RPMI7951 (cell line): ENCODE results near the gene HOXA7. TPM values are rescaled to one million over a fixed set of nuclear protein-coding genes. Genes with fewer than 3 reads are reported as not detected.
A peak's percentile ranks its signal among the peaks of the same experiment; 100 is the strongest.

ENCODE experiments used
- DNase-seq: peaks from one replicate; pipeline ENCODE4 v3.0.0-alpha.2; 2012; ENCODE audit warnings: low read depth
- total RNA-seq: library from RNA; depleted of rRNA; stranded (reverse); fragments of >200 nt; shearing (Covaris generic); gene quantifications from 2 replicates; pipeline ENCODE4 v1.2.3, GENCODE V29; 2014

The HOXA7 gene
- total RNA-seq, 1 experiment from 2014 or later, result 19.7 TPM

- DNase-seq, result no peak
Measured at GRCh38 chr7:27193335-27194001, 37.0 kb upstream of the HOXA7 start.

- DNase-seq, result no peak
Measured at GRCh38 chr7:27192546-27193334, 36.3 kb upstream of the HOXA7 start.

GRCh38 chr7:27191833-27192545 lies 35.5 kb upstream of the HOXA7 start:
- no peak for DNase-seq

DNA sequence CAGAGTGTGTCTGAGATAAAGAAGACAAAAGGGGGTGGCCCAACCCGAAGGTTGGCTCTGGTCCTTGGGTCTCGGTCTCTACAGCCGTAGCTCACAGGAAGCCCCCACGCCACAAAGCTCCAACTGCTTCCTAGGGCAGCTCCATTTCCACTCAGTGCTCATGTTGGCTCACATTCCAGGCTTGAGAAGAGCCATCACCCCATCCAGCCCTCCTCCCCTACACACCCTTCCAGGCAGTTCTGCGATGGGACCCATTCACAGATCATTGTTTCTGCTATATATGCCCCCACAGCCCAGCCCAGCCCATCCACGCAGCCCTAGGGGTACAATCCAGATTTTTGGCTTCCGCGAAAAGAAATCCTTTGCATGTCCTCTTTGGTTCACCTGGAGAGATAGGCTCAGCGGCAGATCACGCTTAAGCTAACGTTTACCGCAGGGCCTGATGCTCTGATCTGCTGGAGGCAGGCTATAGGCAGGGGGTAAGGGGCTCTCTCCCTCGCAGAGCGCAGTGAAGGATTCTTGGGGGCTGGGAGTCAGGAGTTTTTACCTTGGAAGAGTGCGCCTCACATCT lies 34.8 kb upstream of the HOXA7 start:
- no peak for DNase-seq

DNA sequence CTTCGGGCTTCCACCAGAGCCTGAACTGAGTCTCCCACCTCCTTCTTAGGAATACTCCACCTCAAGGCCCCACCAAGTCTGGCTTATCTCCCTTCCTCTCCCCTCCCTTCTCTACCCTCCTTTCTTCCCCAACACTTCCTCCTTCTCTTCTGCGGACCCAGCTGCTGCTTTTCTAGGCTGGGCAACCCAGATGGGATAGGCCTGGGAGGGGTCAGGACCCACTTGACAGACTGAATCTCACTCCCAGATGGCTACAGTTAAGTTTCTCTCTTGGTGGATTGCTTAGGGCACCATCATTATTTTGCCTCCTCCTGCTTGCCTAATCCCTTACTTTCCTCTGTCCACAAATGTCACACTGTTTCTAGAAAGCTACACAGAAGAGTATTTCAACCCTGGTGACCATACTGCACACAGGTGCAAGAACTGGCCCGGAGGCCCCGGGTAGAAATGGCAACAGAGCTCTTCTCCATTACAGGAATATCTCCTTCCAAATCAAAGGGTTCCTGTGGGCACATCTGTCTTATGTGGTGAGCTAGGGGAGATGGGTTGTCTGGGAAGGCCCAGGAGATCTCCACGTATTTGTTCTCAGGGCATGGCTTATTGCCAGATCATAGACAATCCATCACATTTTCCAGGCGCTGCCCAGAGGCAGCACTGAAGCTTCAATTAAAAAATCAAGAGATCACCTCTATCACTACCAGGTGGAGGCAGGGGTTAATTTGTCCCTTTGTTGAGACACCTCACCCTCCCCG lies 33.7 kb upstream of the HOXA7 start:
- DNase-seq, result no peak

- DNase-seq, result no peak
Measured at GRCh38 chr7:27189295-27189996, 33.0 kb upstream of the HOXA7 start.

DNA sequence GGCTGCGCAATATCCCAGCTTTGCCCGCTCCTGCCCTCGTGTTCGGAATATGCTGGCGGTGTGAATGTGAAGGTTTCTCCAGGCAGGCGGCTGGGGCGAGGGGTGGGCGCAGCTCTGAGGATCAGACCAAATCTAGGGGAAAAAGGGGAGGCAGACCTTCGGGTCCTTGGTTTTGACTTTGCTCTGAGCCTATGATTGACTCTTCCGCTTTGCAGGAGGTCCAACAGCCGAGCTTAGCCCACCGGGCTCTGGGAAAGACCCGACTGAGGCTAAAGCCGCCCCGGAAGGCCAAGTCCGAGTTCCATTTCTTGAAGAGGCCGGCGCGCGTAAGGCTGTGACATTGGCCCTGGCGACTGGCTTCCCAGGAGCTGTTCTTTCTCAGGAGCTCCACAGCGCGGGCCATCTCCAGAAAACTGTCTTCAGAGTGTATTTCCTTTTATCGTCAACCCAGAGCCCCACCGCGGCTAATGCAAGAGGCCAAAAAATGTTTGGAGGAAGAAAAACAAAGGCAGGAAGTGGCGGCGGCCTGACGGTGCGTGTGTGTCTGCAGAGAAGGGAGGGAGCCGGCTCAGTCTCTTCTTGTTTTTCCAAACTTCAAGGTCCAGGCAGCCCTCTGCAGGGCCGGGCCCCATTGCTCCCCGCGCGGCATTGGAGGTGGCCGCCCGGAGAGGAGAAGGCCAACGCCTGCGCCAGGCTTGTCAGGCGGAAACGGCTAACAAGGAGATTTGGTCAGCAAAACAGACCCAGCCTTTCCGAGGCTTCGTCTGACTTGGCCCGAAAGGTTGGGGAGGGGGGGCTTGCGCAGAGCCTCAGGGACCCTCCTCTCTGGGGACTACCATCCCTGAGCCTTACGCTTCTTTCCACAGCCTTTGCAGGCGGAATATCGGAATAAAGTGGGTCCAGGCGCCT lies 32.2 kb upstream of the HOXA7 start:
- DNase-seq, result no peak

DNA sequence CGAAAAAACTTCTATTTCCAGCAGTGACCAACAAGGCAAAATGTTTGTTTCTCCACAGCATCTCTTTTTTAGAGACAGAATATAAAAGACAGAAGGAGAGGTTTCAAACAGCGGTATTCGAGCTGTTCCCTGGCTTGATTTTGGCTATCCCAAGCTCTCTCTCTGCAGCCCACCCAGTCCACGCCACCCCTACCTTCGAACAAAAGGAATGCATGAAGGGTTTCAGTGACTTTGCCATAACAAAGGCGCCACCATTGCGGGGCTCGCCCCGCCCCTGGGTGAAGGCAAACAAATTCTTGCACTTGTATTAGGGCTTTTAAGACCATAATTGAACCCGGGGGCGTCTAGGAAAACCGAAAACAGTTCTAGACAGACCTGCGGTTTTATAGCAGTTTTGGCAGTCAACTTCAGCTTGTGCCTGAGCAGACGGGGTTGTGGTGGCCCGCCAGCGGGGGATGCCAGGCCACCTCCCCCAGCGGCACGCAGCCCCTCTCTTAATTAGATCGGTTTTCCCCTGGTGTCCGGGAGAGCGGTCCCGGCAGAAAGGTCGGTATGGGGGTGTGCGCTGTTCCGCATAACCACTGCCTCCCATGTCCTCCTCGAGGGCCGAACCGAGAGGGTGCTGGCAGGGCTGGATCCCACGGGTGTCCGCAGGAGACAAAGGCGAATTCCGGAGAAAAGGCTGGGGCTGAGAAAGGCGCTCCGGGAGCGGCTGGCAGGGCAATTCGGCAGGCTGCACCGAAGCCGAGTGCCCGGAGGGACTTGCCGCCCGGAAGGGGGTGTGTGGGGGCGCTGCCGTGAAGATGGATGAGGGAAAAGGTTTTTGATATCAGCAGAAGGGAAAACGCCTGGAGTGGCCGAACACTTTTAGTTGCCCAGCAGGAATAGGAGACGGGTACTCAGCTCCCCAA lies 31.3 kb upstream of the HOXA7 start:
- DNase-seq, result peak; percentile 28

GRCh38 chr7:27186668-27187474 lies 30.4 kb upstream of the HOXA7 start:
- DNase-seq, result peak; percentile 34

DNA sequence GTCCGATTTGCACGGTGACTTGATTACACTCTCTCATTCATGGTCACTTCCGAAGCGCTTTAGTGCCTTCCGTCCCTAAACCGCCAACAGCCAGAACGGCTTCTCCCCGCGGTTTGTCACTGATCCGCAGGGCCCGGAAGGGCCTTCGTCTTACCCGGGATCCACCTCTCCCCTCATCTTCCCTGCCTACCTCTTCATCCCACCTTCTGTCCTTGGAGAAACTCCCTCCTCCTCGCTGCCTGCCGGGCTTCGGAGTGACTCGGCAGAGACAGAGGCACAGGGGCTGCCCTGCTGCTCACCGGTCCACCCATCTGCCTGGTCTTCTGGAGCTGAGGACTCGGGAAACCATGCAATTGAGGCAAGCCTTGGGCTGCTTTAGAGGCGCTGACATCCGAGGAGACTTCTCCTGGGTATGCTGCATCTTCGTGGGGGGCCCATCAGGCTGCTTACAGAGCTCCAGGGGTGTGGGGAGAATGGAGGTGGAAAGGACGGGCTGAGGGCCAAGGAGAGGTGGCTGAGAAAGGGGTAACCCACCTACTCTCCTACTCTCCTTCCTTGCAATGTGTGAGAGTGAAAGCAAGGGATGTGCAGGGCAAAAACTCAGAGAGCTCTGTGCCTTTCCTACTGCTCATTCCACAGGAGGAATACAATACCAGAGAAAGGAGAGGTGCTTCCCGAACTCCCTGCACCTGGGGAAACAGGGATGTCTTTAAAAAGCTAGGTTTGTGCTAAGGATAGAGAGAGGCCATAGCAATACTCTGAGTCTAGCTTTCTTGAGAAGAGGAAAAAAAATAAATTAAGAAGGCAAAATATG lies 29.6 kb upstream of the HOXA7 start:
- no peak for DNase-seq

DNA sequence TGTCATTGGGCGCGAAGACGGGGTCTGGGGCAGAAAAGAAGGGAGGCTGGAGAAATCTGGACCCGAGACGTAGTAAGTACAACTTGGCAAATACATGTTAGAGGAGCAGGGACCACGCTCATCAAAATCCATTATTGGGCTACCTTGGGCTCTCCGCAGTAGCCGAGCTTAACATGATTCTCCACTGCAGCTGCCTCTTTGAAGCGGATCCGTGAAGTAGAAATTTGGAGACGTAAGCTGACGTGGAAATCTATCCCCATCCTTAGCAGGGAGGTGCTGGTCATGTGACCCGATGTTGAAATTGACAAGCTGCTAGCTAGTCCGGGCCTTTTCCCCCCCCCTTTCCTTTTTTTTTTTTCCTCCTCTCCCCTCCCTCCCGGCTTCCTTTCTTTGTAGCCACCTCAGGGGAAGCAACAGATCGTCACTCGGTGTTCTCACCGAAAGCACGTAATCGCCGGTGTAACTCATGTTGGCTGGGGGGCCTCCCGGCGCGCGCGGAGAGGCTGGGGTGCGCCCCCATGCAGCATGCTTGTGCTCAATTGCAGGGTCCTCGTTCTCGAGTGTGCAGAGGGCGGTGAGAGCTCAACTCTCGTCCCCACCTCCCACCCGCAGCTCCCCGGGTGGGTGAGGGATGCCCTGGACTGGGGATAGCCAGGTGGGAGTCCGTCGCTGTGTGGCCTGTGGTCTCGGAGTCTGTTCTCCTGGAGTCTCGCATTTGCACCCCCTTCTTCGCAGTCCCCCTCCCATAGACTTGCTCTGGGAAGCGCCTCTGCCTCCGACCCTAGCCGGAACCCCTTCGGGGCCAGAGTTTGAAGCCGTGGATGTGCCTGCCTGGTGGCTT lies 28.8 kb upstream of the HOXA7 start, which contains the start of gene HOXA11:
TSS of gene HOXA11 (minus strand) at position 220 of the 841 bp plus-strand sequence. CDS start at position 132, 88 bp downstream.
- no peak for DNase-seq

DNA sequence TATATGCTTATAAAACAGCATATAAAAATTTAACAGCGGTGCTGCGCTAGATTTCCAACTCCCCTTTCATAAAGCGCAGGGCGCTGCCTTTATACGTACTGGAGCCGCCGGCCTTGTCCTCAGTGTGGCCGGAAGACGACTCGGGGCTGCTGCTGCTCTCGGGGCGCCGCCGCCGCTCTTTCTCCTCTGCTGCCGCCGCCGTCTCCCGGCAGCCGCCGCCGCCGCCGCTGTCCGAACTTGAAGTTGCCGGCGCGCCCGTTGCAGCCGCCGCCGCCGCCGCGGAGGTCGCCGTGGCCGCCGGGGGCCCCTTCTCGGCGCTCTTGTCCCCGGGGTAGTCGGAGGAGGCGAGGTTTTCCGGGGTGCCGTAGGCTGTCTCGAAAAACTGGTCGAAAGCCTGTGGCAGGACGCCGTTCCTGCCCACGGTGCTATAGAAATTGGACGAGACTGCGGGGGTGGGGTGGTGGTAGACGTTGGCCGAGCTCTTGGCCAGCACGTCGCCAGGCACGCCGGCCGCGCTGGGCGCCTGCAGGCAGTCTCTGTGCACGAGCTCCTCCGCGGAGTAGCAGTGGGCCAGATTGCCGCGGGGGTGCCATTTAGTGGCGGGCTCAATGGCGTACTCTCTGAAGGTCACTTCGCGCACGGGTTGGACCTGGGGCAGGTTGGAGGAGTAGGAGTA lies 28.0 kb upstream of the HOXA7 start:
- peak; percentile 67 for DNase-seq

GRCh38 chr7:27183682-27184336 lies 27.3 kb upstream of the HOXA7 start:
- DNase-seq, result peak; percentile 59

DNA sequence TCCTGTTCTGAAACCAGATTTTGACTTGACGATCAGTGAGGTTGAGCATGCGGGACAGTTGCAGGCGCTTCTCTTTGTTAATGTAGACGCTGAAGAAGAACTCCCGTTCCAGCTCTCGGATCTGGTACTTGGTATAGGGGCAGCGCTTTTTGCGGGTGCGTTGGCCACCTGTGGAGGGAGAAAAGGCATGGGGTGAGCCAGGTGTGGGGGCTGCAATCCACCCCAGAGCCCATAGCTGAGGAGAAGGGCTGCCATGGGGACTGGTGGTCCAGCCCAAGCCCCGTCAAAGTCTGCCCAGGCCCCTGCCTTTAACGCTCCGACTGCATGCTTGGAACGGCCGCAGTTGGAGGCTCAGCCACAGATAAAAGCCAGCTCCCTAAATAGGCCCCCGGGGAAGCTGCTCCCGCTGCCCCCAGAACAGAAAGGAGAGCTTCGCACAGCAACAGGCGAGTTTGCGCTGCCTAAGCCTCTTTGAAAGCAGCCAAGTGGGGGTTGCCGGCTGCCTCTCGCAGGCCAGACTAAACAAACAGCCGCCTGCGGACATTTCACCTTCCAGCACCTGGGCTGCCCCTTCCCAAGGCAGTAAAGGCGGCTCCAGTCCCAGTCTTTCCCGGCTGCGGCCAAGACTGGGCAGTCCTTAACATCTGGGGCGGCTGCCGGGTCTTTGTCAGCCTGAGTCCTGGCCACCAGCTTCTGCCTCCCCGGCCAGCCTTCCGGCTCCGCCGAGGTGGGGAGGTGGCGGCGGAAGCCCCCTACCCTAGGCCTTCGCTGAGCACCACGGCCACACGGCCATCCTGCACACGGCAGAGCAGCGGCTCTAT lies 26.6 kb upstream of the HOXA7 start:
- no peak for DNase-seq
